Right ventricle myocardium superior (tissue), 1 donor: ENCODE measurements around the gene COPZ2. TPM values are rescaled to one million over a fixed set of nuclear protein-coding genes. Genes with fewer than 3 reads are reported as not detected.

Experiments
- microRNA-seq: library from miRNA; unstranded; fragments of <30 nt; microRNA quantifications from one replicate; pipeline ENCODE4 v1.2.0, GENCODE V29; 2020
- total RNA-seq: library from RNA; stranded (reverse); fragmentation: NEBNext Ultra II Directional; extraction: Animal tissue kit (Norgen Biotek cat#: 25700); gene quantifications from one replicate; pipeline ENCODE4 v1.2.1, GENCODE V29; 2021
- donor health status: DM: no; HTN: yes; CAD: no; lungs with severe emphysema.

COPZ2 gene
- total RNA-seq, 1 donor from 2014 or later: 49.2 TPM

Small RNAs within 50 kb of the gene (microRNA-seq; reads per million reads assigned to microRNA genes)
- 1,318 reads per million, percentile 85 among the genes with 10 or more reads in this experiment for gene MIR152

Other genes with a start within 250 kb of the COPZ2 start
- 4.8 TPM for gene OSBPL7, start 216.0 kb downstream of the COPZ2 start, total RNA-seq
- gene MRPL10, start 206.3 kb downstream of the COPZ2 start, total RNA-seq: 53.5 TPM
- 0.19 TPM for gene LRRC46, start 206.1 kb downstream of the COPZ2 start, total RNA-seq
- 24.2 TPM for gene SCRN2, start 196.5 kb downstream of the COPZ2 start, total RNA-seq
- gene SP6, start 186.6 kb downstream of the COPZ2 start, total RNA-seq: 0.08 TPM
- gene SP2, start 141.6 kb downstream of the COPZ2 start, total RNA-seq: 12.4 TPM
- 28.2 TPM for gene PNPO, start 96.2 kb downstream of the COPZ2 start, total RNA-seq
- not detected for gene PRR15L, start 79.9 kb downstream of the COPZ2 start, total RNA-seq
- gene CDK5RAP3, start 66.7 kb downstream of the COPZ2 start, total RNA-seq: 50.3 TPM
- 911 TPM for gene NFE2L1, start 10.6 kb upstream of the COPZ2 start, total RNA-seq
- 31.7 TPM for gene CBX1, start 63.7 kb upstream of the COPZ2 start, total RNA-seq
- 11.8 TPM for gene SNX11, start 70.0 kb upstream of the COPZ2 start, total RNA-seq